Measurements from ENCODE around the gene SFMBT2.

Gene SFMBT2

DNA sequence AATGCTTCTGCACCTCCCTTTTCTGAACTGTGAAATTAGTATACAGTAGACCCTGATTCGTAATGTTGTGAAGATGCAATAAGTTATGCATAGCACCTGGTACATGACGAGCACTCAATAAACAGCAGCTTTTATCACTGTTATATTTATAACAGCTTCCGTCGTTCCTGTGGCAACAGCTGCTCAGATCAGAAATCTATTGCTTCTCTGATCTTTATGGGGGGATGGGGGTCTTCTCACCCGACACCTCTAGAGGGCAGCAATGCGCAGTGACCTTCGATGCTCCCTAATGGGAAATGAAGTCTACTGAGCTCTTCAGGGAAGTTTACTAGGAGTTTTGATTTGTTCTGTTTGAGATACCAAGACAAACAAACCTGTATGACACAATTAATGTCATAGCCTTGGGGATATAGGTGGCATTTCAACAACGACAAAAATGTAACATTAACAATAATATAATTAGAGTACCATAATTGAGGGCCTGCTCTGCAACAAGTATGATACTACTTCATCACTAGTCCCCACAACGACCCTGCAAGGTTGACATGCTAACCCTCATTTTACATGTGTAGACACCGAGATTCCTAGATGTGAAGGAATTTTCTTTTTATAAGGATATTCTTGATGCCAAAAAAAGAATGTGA is 289.6 kb downstream of the SFMBT2 start:
- DNase-seq: peak; percentile 43

DNA sequence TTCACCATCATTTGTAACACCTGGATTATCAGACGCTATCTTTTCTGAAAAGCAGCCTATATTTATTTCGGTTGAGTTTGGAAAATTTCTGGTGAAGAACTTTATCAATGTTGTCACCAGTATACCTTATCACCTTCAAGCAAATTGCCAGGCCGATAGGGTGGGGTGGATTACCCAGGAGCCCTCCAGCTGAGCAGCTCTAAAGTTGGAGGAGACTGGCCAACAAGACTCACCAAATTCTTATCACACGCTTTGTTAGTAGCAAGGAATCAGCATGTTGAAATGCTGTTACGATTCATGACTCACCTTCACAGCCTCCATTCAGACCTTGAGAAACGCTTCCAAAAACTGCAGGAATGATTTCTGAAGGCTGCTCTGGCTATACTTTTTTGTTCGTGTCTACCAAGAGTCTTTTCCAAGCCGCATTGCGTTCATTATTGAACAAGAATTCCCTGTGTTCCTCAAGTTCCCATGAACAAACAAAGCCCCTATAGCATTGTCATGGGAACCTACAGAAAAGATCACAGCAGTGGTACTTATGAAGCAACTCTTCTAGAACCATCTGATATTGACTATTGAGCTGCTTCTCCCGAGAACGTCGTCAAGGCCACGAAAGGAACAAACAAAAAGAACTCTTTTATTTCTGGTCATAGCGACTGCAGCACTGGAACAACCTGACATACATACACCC is 291.4 kb downstream of the SFMBT2 start:
- DNase-seq: no peak

DNA sequence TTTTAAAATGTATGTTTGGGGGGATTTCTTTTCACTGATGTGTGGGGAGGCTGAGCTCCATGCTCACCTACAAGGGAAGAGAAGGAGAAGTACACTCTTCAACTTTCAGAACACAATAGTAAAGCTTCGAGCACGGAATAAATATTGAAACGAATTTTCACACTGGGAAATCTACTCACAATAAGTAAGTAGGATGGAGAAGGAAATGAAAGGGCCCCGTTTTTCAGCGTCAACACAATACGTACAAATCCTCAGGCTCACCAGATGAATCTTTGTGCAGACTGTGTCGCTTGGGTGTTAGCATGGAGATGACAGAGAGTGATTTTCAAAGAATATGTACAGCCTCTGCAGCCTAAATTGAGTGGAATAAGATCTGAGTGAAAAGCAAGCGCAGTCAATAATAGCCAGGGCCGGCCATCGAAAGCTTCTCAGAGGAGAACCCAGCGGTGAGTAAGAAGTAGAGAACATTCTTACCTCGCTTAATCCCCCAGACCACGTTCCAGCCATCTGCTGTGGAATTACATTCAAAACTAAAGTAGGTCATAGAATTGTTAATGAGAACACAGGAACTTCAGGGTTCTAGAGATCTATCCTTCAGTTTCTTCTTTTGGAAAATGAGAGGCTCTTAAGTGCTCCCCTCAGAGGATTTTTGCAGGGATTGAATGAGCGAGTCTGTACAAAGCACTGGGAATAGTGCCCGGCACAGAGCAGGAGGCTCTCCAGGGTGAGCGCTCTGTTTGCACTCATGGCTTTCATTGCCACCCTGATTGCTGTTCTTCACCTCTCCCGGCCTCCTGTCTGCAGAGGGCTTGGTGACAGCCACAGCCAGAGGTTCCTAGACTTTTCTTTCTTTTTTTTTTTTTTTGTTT is 292.8 kb downstream of the SFMBT2 start:
- no peak for DNase-seq

DNA sequence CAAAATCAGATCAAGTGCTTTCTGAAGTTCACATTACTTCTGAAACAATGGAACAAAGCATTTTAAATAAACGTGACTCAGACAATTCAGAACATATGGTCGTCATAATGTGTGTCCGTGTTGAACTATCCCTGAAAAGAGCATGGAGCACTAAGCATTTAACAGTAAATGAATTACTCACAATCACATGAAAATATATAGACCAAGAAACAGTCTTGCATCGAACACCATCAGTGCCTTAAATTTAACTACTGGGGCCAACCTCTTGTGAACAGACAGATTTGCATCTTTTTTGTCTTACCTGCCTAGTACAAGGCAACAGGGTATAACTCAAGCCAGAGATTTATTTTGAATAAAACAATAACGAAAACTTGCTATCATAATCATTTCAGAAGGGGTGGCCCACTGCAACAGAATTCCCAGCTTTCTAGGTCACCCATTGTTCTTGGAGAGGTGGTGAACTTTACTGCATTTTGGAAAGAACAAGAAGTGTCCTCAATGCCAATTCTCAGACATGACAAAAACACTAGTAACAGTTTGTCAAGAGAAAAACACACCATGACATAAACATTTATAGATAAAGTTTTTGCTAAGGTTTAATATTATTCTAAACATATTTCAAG is 293.5 kb downstream of the SFMBT2 start:
- no peak for DNase-seq

DNA sequence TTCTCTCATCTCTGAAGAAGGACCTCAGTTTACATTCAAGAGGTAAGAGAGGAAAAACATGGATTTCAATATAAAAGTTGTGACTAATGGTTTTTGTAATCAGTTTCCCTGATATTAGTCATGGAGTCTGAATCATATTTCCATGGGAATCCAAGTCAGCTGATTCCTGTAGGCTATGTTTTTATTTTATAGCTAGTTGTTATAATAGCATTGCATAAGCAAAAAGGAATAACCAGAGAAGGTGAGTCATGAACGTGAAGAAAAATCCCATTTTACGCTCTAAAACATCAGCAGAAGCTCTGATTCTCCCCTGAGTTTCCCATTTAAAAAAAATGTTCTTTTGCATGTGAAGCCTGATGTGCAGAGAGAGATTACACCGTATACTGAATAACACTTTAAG is 299.3 kb downstream of the SFMBT2 start:
- no peak for DNase-seq

DNA sequence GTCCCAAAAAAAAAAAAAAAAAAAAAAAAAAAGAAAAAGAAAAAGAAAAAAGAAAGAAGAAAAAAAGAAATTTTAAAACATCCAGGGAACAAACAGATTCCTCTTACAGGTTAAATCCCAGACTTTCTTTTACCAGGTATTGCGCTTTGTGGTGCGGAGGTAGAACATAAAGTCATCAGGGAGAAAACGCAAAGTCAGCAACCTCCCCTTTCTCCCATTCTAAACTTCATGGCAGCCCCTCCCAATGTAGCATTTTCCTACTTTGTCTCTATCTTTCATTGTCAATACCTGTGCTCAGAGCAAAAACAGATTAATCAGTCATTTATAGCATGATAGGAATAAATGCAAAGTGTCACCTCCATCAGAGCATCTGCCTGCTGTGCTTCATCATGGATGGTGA is 299.7 kb downstream of the SFMBT2 start:
- DNase-seq: no peak
